ENCODE measurements around the gene ENOX2. TPM values are rescaled to one million over a fixed set of nuclear protein-coding genes. Genes with fewer than 3 reads are reported as not detected.
"Not testable (repeated sequence)": the region's sequence is repeated elsewhere in the genome, so short reads cannot be mapped to it uniquely, and the experiment has no call there.

Gene ENOX2
- 6.5 and 8.1 TPM in 2 replicates for total RNA-seq

GRCh38 chrX:130902783-130903613 is at the start of gene ENOX2:
TSS of gene ENOX2 (minus strand) at chrX:130903209. CDS start at chrX:130703216, 199,993 bp downstream.
- no peak for TF ChIP-seq CTCF (conservative IDR thresholded peaks at IDR 0.05; ENCODE audit: low read depth, low read length)
- H3K4me3 ChIP-seq (ENCODE audit: low read depth, low read length): peak within 1 kb of the TSS; percentile 61
- peak; percentile 80 for DNase-seq (ENCODE audit: low read depth)

DNA sequence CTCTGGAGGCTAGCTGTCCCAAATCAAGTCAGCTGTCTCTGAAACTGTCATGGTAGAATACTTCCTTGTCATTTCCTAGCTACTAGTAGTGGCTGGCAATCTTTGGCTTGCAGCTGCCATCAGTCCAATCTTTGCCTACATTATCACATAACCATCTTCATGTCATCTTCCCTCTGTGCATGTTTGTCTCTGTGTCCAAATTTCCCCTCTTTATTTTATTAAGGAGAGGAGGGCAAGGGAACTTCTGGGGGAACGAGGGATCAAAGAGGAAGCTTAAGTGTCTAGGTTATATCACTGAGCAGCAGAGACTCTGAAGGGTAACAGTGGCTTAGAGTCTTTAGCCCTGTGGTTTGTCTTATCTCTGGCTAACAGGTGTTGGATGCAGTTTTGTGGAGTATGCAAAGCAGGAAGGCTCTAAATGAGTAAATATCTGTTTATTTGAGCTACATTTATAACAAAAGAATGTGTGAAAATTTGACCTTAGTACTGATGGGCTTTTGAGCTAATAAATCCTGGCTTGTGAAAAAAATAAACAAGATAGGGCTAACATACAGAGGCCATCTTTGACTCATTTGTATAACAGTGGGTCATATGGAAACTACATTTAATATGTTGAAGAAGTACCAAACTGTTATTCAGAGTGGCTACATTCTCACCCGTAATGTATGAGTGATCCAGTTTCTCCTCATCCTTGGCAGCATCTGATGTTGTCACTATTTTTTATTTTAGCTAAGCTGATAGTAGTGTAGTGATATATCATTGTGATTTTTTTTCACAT is 49.4 kb upstream of the ENOX2 start:
- no peak for DNase-seq (ENCODE audit: low read depth)

GRCh38 chrX:130944230-130944629 is 41.2 kb upstream of the ENOX2 start:
- no peak for TF ChIP-seq CTCF (conservative IDR thresholded peaks at IDR 0.05; ENCODE audit: low read depth, low read length)

More for the DNA sequence above, 49.4 kb upstream of the ENOX2 start:
- no peak for TF ChIP-seq CTCF (conservative IDR thresholded peaks at IDR 0.05; ENCODE audit: low read depth, low read length)
- H3K4me3 ChIP-seq (ENCODE audit: low read depth, low read length): no peak overlapping the region

DNA sequence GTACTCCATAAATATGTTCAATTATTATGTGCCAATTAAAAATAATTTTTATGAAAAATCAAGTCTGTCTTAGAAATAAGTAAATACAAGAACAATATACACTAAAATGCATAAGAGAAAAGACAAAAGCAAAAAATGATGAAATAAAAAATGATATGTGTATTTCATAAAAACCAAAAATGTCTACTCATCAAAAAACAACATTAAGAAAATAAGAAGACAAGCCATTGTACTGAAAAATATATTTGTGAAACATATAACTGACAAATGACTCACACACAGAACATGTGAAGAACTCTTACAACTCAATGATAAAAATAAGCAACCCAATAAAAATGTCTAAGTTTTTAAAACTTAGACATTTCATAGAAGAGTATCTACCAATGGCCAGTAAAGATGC is 34.1 kb upstream of the ENOX2 start:
- TF ChIP-seq CTCF (conservative IDR thresholded peaks at IDR 0.05; ENCODE audit: low read depth, low read length): no peak
- H3K4me3 ChIP-seq (ENCODE audit: low read depth, low read length): no peak overlapping the region
- no peak for DNase-seq (ENCODE audit: low read depth)

More at GRCh38 chrX:130944230-130944629, 41.2 kb upstream of the ENOX2 start:
- no peak for DNase-seq (ENCODE audit: low read depth)
- no peak overlapping the region for H3K4me3 ChIP-seq (ENCODE audit: low read depth, low read length)

DNA sequence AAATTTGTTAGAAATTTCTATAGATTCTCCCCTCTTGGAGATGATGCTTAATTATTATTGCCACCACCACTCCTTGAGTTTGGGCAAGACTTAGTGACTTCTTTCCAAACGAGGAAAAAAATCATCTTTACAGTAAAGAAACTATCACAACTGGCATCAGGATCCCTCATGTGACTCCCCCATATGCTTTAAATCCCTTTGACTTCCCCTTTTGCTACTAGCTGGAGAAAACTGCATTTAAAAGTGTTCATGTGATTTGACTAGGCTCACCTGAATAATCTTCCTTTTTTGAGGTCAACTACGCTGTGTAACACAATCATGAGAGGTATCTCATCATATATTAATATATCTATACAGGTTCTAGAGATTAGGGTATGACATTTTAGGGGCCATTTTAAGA is 30.3 kb upstream of the ENOX2 start:
- TF ChIP-seq CTCF (conservative IDR thresholded peaks at IDR 0.05; ENCODE audit: low read depth, low read length): no peak

DNA sequence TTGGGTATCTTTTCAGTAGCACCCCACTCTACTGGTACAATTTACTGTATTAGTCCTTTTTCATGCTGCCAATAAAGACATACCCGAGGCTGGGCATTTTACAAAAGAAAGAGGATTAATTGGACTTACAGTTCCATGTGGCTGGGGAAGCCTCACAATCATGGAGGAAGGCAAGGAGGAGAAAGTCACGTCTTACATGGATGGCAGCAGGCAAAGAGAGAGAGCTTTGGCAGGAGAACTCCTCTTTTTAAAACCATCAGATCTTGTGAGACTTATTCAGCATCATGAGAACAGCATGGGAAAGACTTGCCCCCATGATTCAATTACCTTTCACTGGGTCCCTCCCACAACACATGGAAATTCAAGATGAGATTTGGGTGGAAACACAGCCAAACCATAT is 17.4 kb upstream of the ENOX2 start:
- not testable (repeated sequence) for H3K4me3 ChIP-seq (ENCODE audit: low read depth, low read length); DNase-seq (ENCODE audit: low read depth)

More for the DNA sequence above, 30.3 kb upstream of the ENOX2 start:
- no peak for DNase-seq (ENCODE audit: low read depth)
- H3K4me3 ChIP-seq (ENCODE audit: low read depth, low read length): no peak overlapping the region

- not testable (repeated sequence) for DNase-seq (ENCODE audit: low read depth); H3K4me3 ChIP-seq (ENCODE audit: low read depth, low read length)
Observed at GRCh38 chrX:130919676-130920075, 16.7 kb upstream of the ENOX2 start.

GRCh38 chrX:130918498-130918897 is 15.5 kb upstream of the ENOX2 start:
- not testable (repeated sequence) for DNase-seq (ENCODE audit: low read depth)

More at GRCh38 chrX:130918498-130918897, 15.5 kb upstream of the ENOX2 start:
- H3K4me3 ChIP-seq (ENCODE audit: low read depth, low read length): not testable (repeated sequence)

Measured in epithelial cell of proximal tubule (primary cell).